ENCODE results near the gene CLCN4. TPM values are rescaled to one million over a fixed set of nuclear protein-coding genes. Genes with fewer than 3 reads are reported as not detected.

The CLCN4 gene
- total and polyA plus RNA-seq, 2 of the 8 experiments (the other 6 are each of a cell fraction or from before 2014, with no cell fraction given) = 3.3 to 11.2 TPM

DNA sequence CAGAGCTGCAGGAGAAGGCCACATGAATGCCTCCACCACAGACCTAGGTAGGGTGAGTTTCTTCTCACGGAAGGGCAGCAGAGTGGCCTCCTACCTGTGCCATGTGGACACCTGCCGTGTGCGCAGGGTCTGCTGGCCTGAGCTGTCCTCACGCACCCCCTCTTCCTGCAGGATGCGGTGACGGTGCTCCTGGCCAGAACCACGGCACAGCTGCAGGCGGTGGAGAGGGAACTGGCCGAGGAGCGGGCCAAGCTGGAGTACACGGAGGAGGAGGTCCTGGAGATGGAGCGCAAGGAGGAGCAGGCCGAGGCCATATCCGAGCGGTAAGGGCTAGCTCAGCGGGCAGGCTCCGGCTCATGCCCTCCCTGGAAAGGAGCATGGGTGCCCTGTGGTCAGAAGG, 28.4 kb upstream of the CLCN4 start:
- no peak for FAIRE-seq
- no peak overlapping the region for H2BK5ac ChIP-seq (ENCODE audit: low read depth, low read length)
- no peak overlapping the region for H2BK20ac ChIP-seq (ENCODE audit: low read length)
- WGBS, 2 experiments (ENCODE audit: extremely low coverage in 1 of 2, insufficient coverage in 1 of 2, insufficient read length in 1 of 2, insufficient replicate concordance in 2 of 2, low coverage in 1 of 2, low lambda C conversion rate in 2 of 2, missing lambda C conversion rate in 1 of 2) = 97% methylated on average over 7 of the region's 17 CpGs; no CpG with 5 or more reads in 1 of the 2 experiments
- H2BK120ac ChIP-seq (replicated peaks; ENCODE audit: low read depth, low read length) = no peak overlapping the region
- no peaks in the 10 kb centered on the region for H3K23me2 ChIP-seq (ENCODE audit: low read depth, low read length)
- H3K56ac ChIP-seq (replicated peaks; ENCODE audit: insufficient read length, low read depth, low read length) = no peak overlapping the region
- H3K79me1 ChIP-seq (ENCODE audit: low read depth, low read length) = no peaks in the 10 kb centered on the region
- no peak overlapping the region for H4K91ac ChIP-seq (replicated peaks; ENCODE audit: insufficient read length, low read length)
- H3K18ac ChIP-seq (ENCODE audit: extremely low read depth, low read length) = no peak overlapping the region
- DNase-seq (ENCODE audit: low read depth in 1 of 2, low spot score in 2 of 2) = no peak
- no peak overlapping the region for H4K8ac ChIP-seq (ENCODE audit: extremely low read depth, insufficient read depth, low read length)
- H3K27ac ChIP-seq (ENCODE audit: low read depth, low read length) = no peak overlapping the region
- no peak overlapping the region for H3K4me3 ChIP-seq (ENCODE audit: extremely low read depth in 1 of 4, insufficient read depth in 2 of 4, low read depth in 3 of 4, low read length in 4 of 4)
- H2BK15ac ChIP-seq (ENCODE audit: low read length) = no peak overlapping the region
- H4K20me1 ChIP-seq (replicated peaks in 1 of 2; ENCODE audit: control insufficient read depth in 1 of 2, insufficient read depth in 2 of 2, low read length in 2 of 2) = no peaks in the 10 kb centered on the region
- no peak overlapping the region for H4K5ac ChIP-seq (ENCODE audit: insufficient read length, low read depth, low read length)
- no peak overlapping the region for H2AFZ ChIP-seq (ENCODE audit: low read length)
- no peak overlapping the region for H2AK5ac ChIP-seq (ENCODE audit: low read depth, low read length)
- peaks cover 0 to 7% (median 1%) of the 10 kb centered on the region in 4 experiments; a peak in 2 of 7 replicates for H3K4me1 ChIP-seq (replicated peaks in 1 of 4; ENCODE audit: control insufficient read depth in 3 of 4, insufficient read depth in 4 of 4, low read length in 3 of 4)
- H3K9ac ChIP-seq (replicated peaks in 1 of 4; ENCODE audit: extremely low read depth in 1 of 4, low read depth in 3 of 4, low read length in 3 of 4) = no peak overlapping the region
- ChIA-PET CTCF (ENCODE audit: partially characterized antibody) (no interaction called here), POLR2A (ENCODE audit: partially characterized antibody) (no interaction called here)
- TF ChIP-seq JUND (IDR thresholded peaks at IDR 0.05; ENCODE audit: low read length) = no peak
- TF ChIP-seq YY1 (IDR thresholded peaks at IDR 0.05; ENCODE audit: low read depth, low read length) = no peak
- TF ChIP-seq TEAD4 (IDR thresholded peaks at IDR 0.05; ENCODE audit: low read depth, low read length) = no peak
- TF ChIP-seq SIN3A (conservative IDR thresholded peaks at IDR 0.05 in 1 of 2, IDR thresholded peaks at IDR 0.05 in 1 of 2; ENCODE audit: low read depth in 1 of 2, low read length in 2 of 2) = no peak
- TF ChIP-seq TBP (IDR thresholded peaks at IDR 0.05; ENCODE audit: low read depth, low read length) = no peak
- peak overlapping the region; percentile 69 for H3K4ac ChIP-seq (replicated peaks; ENCODE audit: insufficient read length, low read depth, low read length)
- no peak overlapping the region for H3K14ac ChIP-seq (ENCODE audit: insufficient read length)
- H3K79me2 ChIP-seq (ENCODE audit: control insufficient read depth in 1 of 2, insufficient read depth in 2 of 2, low read length in 2 of 2) = no peaks in the 10 kb centered on the region
- H3K9me3 ChIP-seq (ENCODE audit: insufficient read depth in 2 of 2, low read depth in 1 of 2, low read length in 1 of 2) = no peaks in the 10 kb centered on the region
- no peak overlapping the region for H2BK12ac ChIP-seq (ENCODE audit: low read depth, low read length)
- H3K36me3 ChIP-seq (ENCODE audit: control insufficient read depth in 2 of 4, insufficient read depth in 4 of 4, low read length in 3 of 4) = peaks cover 0 to 17% (median 3%) of the 10 kb centered on the region in 4 experiments; a peak in 4 of 8 replicates
- no peak overlapping the region for H3K4me2 ChIP-seq (ENCODE audit: insufficient read depth in 1 of 2, low read depth in 2 of 2, low read length in 2 of 2)
- no peaks in the 10 kb centered on the region for H3K27me3 ChIP-seq (replicated peaks in 1 of 4; ENCODE audit: control insufficient read depth in 3 of 4, extremely low read depth in 1 of 4, insufficient read depth in 3 of 4, low read length in 3 of 4)
- no peak overlapping the region for H3K23ac ChIP-seq (ENCODE audit: insufficient read length)
